Caco-2 (cell line): ENCODE data around the gene CDKAL1. TPM values are rescaled to one million over a fixed set of nuclear protein-coding genes. Genes with fewer than 3 reads are reported as not detected.

ENCODE experiments used
- BruUV-seq: library from RNA; stranded (reverse); fragments of 400-500 nt; replicated peaks from 2 replicates; lab custom pipeline; 2021; lab: Mats Ljungman, UMichigan
- CTCF ChIA-PET: fragments of 300-600 bp; sonication (Branson Sonifier 250); formaldehyde crosslinking; loops from one replicate; lab custom pipeline; 2022; ENCODE audit warnings: antibody characterized with exemption; lab: Charles Lee
- POLR2A ChIA-PET: fragments of 300-600 bp; sonication (Branson Sonifier 250); formaldehyde crosslinking; loops from one replicate; lab custom pipeline; 2022; ENCODE audit warnings: antibody characterized with exemption; lab: Charles Lee
- DNase-seq, 2 experiments: peaks; one replicate each; pipeline versions ENCODE4 v3.0.0 to v3.0.0-alpha.2; 2020 to 2022
- H3K27me3 ChIP-seq: replicated peaks from 2 replicates; pipeline ENCODE4 v1.6.0; 2011; ENCODE audit warnings: low read length; ENCODE audit not compliant: control insufficient read depth, insufficient read depth
- H3K36me3 ChIP-seq: 2 replicates; pipeline ENCODE4 v1.5.1; 2011; ENCODE audit warnings: low read length; ENCODE audit not compliant: control insufficient read depth, insufficient read depth
- H3K4me1 ChIP-seq: fragments of 250-450 bp; sonication (Bioruptor Pico); 2 replicates; pipeline ENCODE4 v1.5.1; 2020; ENCODE audit warnings: mild to moderate bottlenecking
- H3K4me3 ChIP-seq: 2 replicates; pipeline ENCODE4 v1.5.1; 2011; ENCODE audit warnings: low read depth, mild to moderate bottlenecking, control low read depth, low read length
- H3K9me3 ChIP-seq: fragments of 250-450 bp; sonication (Bioruptor Pico); 2 replicates; pipeline ENCODE4 v1.5.1; 2020; ENCODE audit warnings: mild to moderate bottlenecking, moderate library complexity
- H3K27ac Mint-ChIP-seq: one replicate; pipeline ENCODE4 v1.8.0; 2022; ENCODE audit warnings: mixed read lengths; ENCODE audit not compliant: unreplicated experiment
- H3K27me3 Mint-ChIP-seq: one replicate; pipeline ENCODE4 v1.8.0; 2022; ENCODE audit warnings: mixed read lengths; ENCODE audit not compliant: insufficient read depth, unreplicated experiment
- H3K36me3 Mint-ChIP-seq: one replicate; pipeline ENCODE4 v1.8.0; 2022; ENCODE audit warnings: mild to moderate bottlenecking, mixed read lengths; ENCODE audit not compliant: insufficient read depth, unreplicated experiment
- H3K4me1 Mint-ChIP-seq: one replicate; pipeline ENCODE4 v1.8.0; 2022; ENCODE audit warnings: low read depth, mixed read lengths; ENCODE audit not compliant: unreplicated experiment
- H3K4me3 Mint-ChIP-seq: one replicate; pipeline ENCODE4 v1.8.0; 2022; ENCODE audit warnings: mild to moderate bottlenecking, moderate library complexity, mixed read lengths; ENCODE audit not compliant: unreplicated experiment
- H3K9me3 Mint-ChIP-seq: one replicate; pipeline ENCODE4 v1.8.0; 2022; ENCODE audit warnings: mixed read lengths; ENCODE audit not compliant: unreplicated experiment
- intact Hi-C: fragments of 100-400 bp; cut with micrococcal nuclease; formaldehyde crosslinking; loops from one replicate; pipeline ENCODE4 v1.10.0; 2022; ENCODE audit not compliant: unreplicated experiment
- total RNA-seq: library from RNA; stranded (reverse); gene quantifications from 2 replicates; pipeline ENCODE4 v1.2.3, GENCODE V29; 2022
- TF ChIP-seq, protein P1 (sequence below), 2 experiments: fragments of 200-600 bp in 1 of 2; IDR thresholded peaks; 1 replicate in 1 of 2; 2 replicates in 1 of 2; pipeline versions ENCODE4 v1.5.1 to v1.8.0; 2011 to 2022; ENCODE audit warnings: antibody characterized with exemption in 1 of 2, control low read depth in 1 of 2, inconsistent platforms in 1 of 2, low read depth in 1 of 2, low read length in 1 of 2, mild to moderate bottlenecking in 1 of 2, moderate library complexity in 1 of 2; ENCODE audit not compliant: insufficient read depth in 1 of 2, severe bottlenecking in 1 of 2, unreplicated experiment in 1 of 2

The CDKAL1 gene
- total RNA-seq, 1 experiment from 2014 or later, result 18.7 TPM

DNA sequence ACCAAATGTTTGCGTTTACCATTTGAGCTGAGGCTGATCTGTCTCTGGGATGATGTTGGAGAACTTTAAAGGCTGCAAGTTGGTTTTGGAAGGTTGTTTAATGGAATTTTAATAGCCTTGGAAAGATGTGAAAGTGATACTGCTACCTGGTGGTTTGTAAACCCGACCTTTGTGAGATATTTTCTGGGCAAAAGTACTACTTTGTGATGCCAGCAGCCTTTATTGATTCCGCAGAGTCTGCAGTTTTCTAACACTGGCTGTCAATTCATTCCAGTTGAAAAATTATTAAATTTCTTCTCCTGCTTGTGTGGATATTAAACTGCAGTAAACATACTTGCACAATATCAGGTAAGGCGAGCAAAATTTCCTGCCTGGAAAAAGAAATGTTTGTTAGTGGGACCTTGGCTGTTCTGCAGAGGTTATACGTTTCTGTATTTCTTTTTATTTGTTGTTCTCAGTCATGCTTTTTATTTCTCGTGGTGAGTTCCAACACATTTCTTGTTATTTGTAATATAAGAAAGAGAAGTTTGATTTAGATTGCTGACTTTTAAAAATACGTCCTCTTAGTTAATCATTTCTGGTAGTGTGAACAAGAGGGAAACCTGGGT, 322.5 kb downstream of the CDKAL1 start:
- Histone ChIP-seq H3K9me3 (no peaks in the 10 kb centered on the region), H3K36me3 (no peaks in the 10 kb centered on the region), H3K27me3 (no peaks in the 10 kb centered on the region; the same call in 1 of the 2 replicates), H3K4me1 (peaks cover 9% of the 10 kb centered on the region), H3K4me3 (no peak overlapping the region)
- H3K4me1 Mint-ChIP-seq, result peaks cover 8% of the 10 kb centered on the region
- no peak for DNase-seq
- H3K36me3 Mint-ChIP-seq, result no peaks in the 10 kb centered on the region
- no TSS peak for BruUV-seq
- no peaks in the 10 kb centered on the region for H3K9me3 Mint-ChIP-seq
- H3K4me3 Mint-ChIP-seq, result no peak overlapping the region
- CTCF ChIA-PET, result no interaction called here
- intact Hi-C loops, result no loop called here
- TF ChIP-seq, protein P1, sequence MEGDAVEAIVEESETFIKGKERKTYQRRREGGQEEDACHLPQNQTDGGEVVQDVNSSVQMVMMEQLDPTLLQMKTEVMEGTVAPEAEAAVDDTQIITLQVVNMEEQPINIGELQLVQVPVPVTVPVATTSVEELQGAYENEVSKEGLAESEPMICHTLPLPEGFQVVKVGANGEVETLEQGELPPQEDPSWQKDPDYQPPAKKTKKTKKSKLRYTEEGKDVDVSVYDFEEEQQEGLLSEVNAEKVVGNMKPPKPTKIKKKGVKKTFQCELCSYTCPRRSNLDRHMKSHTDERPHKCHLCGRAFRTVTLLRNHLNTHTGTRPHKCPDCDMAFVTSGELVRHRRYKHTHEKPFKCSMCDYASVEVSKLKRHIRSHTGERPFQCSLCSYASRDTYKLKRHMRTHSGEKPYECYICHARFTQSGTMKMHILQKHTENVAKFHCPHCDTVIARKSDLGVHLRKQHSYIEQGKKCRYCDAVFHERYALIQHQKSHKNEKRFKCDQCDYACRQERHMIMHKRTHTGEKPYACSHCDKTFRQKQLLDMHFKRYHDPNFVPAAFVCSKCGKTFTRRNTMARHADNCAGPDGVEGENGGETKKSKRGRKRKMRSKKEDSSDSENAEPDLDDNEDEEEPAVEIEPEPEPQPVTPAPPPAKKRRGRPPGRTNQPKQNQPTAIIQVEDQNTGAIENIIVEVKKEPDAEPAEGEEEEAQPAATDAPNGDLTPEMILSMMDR (IDR thresholded peaks at IDR 0.05; ENCODE audit: insufficient read depth in 1 of 2, low read depth in 1 of 2, low read length in 1 of 2, severe bottlenecking in 1 of 2, unreplicated experiment in 1 of 2), result no peak
- no peaks in the 10 kb centered on the region for H3K27me3 Mint-ChIP-seq
- POLR2A ChIA-PET, result no interaction called here
- H3K27ac Mint-ChIP-seq, result no peak overlapping the region

DNA sequence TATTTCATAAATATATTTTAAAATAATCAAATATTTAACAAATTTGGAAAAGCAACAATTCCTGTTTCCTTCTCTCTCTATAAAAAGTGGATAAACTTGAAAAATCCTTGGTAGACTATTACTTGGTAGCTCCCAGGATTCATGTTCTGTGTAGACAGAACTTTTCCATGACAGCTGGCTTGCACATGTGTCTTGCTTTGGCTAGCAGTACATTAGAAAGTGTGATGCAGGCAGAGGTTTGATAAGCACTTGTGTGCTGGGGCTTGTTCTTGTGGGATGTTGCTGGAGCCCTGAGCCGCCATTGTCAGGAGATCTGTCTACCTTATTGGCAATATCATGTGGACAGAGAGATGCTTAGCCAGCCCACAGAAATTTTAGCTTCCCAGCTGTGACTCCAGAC, 327.2 kb downstream of the CDKAL1 start:
- Mint-ChIP-seq H3K9me3 (no peaks in the 10 kb centered on the region), H3K27me3 (no peaks in the 10 kb centered on the region), H3K36me3 (no peaks in the 10 kb centered on the region), H3K27ac (no peak overlapping the region), H3K4me1 (no peaks in the 10 kb centered on the region), H3K4me3 (no peak overlapping the region)
- no peak overlapping the region for H3K4me3 ChIP-seq
- H3K9me3 ChIP-seq, result no peaks in the 10 kb centered on the region
- ChIA-PET POLR2A (no interaction called here), CTCF (no interaction called here)
- DNase-seq, result no peak
- H3K27me3 ChIP-seq, result no peaks in the 10 kb centered on the region; the same call in 1 of the 2 replicates
- BruUV-seq, result no TSS peak
- intact Hi-C loops, result no loop called here
- H3K36me3 ChIP-seq, result no peaks in the 10 kb centered on the region
- TF ChIP-seq, protein P1 (IDR thresholded peaks at IDR 0.05; ENCODE audit: insufficient read depth in 1 of 2, low read depth in 1 of 2, low read length in 1 of 2, severe bottlenecking in 1 of 2, unreplicated experiment in 1 of 2), result no peak
- H3K4me1 ChIP-seq, result peaks cover 9% of the 10 kb centered on the region; the same call in 1 of the 2 replicates

DNA sequence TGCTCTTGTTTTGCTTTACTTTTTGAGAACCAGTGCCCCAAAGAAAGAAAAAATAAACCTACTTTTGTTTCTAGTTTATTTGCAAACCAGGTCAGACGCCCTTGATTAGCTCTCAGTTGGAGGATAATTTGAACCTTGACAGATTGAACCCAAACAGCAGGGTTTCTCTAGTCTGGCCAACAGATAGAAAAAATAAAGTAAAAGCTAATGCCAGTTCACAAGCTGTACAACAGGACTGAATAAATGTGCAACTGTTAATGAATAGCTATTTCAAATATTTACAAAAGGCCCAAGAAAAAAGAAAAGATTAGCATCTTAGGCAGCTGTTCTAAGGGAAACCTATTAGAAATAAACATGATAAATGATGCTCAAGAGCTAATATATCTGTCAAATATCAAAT, 331.8 kb downstream of the CDKAL1 start:
- Histone ChIP-seq H3K27me3 (no peaks in the 10 kb centered on the region), H3K4me3 (no peak overlapping the region), H3K4me1 (peaks cover 14% of the 10 kb centered on the region), H3K9me3 (no peaks in the 10 kb centered on the region), H3K36me3 (no peaks in the 10 kb centered on the region)
- TF ChIP-seq, protein P1 (IDR thresholded peaks at IDR 0.05; ENCODE audit: insufficient read depth in 1 of 2, low read depth in 1 of 2, low read length in 1 of 2, severe bottlenecking in 1 of 2, unreplicated experiment in 1 of 2), result no peak
- no peak for DNase-seq
- CTCF ChIA-PET, result no interaction called here
- H3K4me1 Mint-ChIP-seq, result no peaks in the 10 kb centered on the region
- no peaks in the 10 kb centered on the region for H3K27me3 Mint-ChIP-seq
- no peaks in the 10 kb centered on the region for H3K9me3 Mint-ChIP-seq
- no peak overlapping the region for H3K27ac Mint-ChIP-seq
- no TSS peak for BruUV-seq
- no peaks in the 10 kb centered on the region for H3K36me3 Mint-ChIP-seq
- POLR2A ChIA-PET, result no interaction called here
- H3K4me3 Mint-ChIP-seq, result no peak overlapping the region
- intact Hi-C loops, result no loop called here
